Stimulated activated CD4-positive, alpha-beta T cell treated with anti-CD3 and anti-CD28 coated beads, Interleukin-4, amount 100 ng/mL, for 1 hour (primary cell): ENCODE data around the gene YTHDC1.
A peak's percentile ranks its signal among the peaks of the same experiment; 100 is the strongest.
"Not testable (repeated sequence)": the region's sequence is repeated elsewhere in the genome, so short reads cannot be mapped to it uniquely, and the experiment has no call there.

Experiments
- DNase-seq: peaks from one replicate; pipeline ENCODE4 v3.0.0-alpha.2; 2020

The YTHDC1 gene

GRCh38 chr4:68349649-68350360 is at the start of gene YTHDC1:
YTHDC1 (minus strand) TSS chr4:68350090; CDS start chr4:68349753, 337 bp downstream.
- DNase-seq = peak; percentile 95

- DNase-seq = no peak
Observed at GRCh38 chr4:68399306-68399705, 49.4 kb upstream of the YTHDC1 start.

- DNase-seq = no peak
Observed at GRCh38 chr4:68396756-68397155, 46.9 kb upstream of the YTHDC1 start.

- no peak for DNase-seq
Observed at GRCh38 chr4:68391436-68391835, 41.5 kb upstream of the YTHDC1 start.

GRCh38 chr4:68390205-68390935 is 40.5 kb upstream of the YTHDC1 start:
- DNase-seq = no peak

- not testable (repeated sequence) for DNase-seq
Observed at GRCh38 chr4:68389386-68389913, 39.6 kb upstream of the YTHDC1 start.

GRCh38 chr4:68388347-68388865 is 38.5 kb upstream of the YTHDC1 start:
- no peak for DNase-seq

GRCh38 chr4:68385267-68385666 is 35.4 kb upstream of the YTHDC1 start:
- DNase-seq = no peak

GRCh38 chr4:68383115-68383514 is 33.2 kb upstream of the YTHDC1 start:
- no peak for DNase-seq

GRCh38 chr4:68378226-68378625 is 28.3 kb upstream of the YTHDC1 start:
- DNase-seq = no peak

- peak; percentile 10 for DNase-seq
Observed at GRCh38 chr4:68375667-68376559, 26.0 kb upstream of the YTHDC1 start.

GRCh38 chr4:68373513-68373912 is 23.6 kb upstream of the YTHDC1 start:
- DNase-seq = peak; percentile 57

GRCh38 chr4:68372588-68372987 is 22.7 kb upstream of the YTHDC1 start:
- DNase-seq = no peak

GRCh38 chr4:68369142-68369805 is 19.4 kb upstream of the YTHDC1 start:
- no peak for DNase-seq

- DNase-seq = no peak
Observed at GRCh38 chr4:68368691-68369131, 18.8 kb upstream of the YTHDC1 start.

- DNase-seq = no peak
Observed at GRCh38 chr4:68367835-68368234, 17.9 kb upstream of the YTHDC1 start.

GRCh38 chr4:68366600-68366999 is 16.7 kb upstream of the YTHDC1 start:
- DNase-seq = no peak

- no peak for DNase-seq
Observed at GRCh38 chr4:68365068-68365467, 15.2 kb upstream of the YTHDC1 start.

- no peak for DNase-seq
Observed at GRCh38 chr4:68361146-68361589, 11.3 kb upstream of the YTHDC1 start.

GRCh38 chr4:68360231-68360968 is 10.5 kb upstream of the YTHDC1 start:
- DNase-seq = no peak

- no peak for DNase-seq
Observed at GRCh38 chr4:68359508-68359907, 9.6 kb upstream of the YTHDC1 start.
